ENCODE data around the gene GRM8.

The GRM8 gene

GRCh38 chr7:127189074-127189473 is 63.7 kb downstream of the GRM8 start:
- Histone ChIP-seq H3K27ac (no peak overlapping the region), H3K4me3 (no peak overlapping the region)
- no peak for DNase-seq (ENCODE audit: low spot score)
- no peak for TF ChIP-seq CTCF (IDR thresholded peaks at IDR 0.05)

- H3K4me3 ChIP-seq, result no peak overlapping the region
- no peak for DNase-seq (ENCODE audit: low spot score)
- TF ChIP-seq CTCF (IDR thresholded peaks at IDR 0.05), result no peak
- no peak overlapping the region for H3K27ac ChIP-seq
Measured at GRCh38 chr7:127187740-127188139, 65.0 kb downstream of the GRM8 start.

GRCh38 chr7:127186686-127187085 is 66.1 kb downstream of the GRM8 start:
- DNase-seq (ENCODE audit: low spot score), result no peak
- H3K27ac ChIP-seq, result no peak overlapping the region
- TF ChIP-seq CTCF (IDR thresholded peaks at IDR 0.05), result no peak
- H3K4me3 ChIP-seq, result no peak overlapping the region

GRCh38 chr7:127177156-127177555 is 75.6 kb downstream of the GRM8 start:
- H3K4me3 ChIP-seq, result no peak overlapping the region
- H3K27ac ChIP-seq, result no peak overlapping the region
- no peak for TF ChIP-seq CTCF (IDR thresholded peaks at IDR 0.05)
- no peak for DNase-seq (ENCODE audit: low spot score)

- DNase-seq (ENCODE audit: low spot score), result no peak
- no peak for TF ChIP-seq CTCF (IDR thresholded peaks at IDR 0.05)
- H3K27ac ChIP-seq, result no peak overlapping the region
- no peak overlapping the region for H3K4me3 ChIP-seq
Measured at GRCh38 chr7:127162366-127162765, 90.4 kb downstream of the GRM8 start.

- DNase-seq (ENCODE audit: low spot score), result no peak
- Histone ChIP-seq H3K4me3 (no peak overlapping the region), H3K27ac (no peak overlapping the region)
- TF ChIP-seq CTCF (IDR thresholded peaks at IDR 0.05), result no peak
Measured at GRCh38 chr7:127158659-127159058, 94.1 kb downstream of the GRM8 start.

GRCh38 chr7:127154958-127155357 is 97.8 kb downstream of the GRM8 start:
- DNase-seq (ENCODE audit: low spot score), result no peak
- no peak for TF ChIP-seq CTCF (IDR thresholded peaks at IDR 0.05)
- H3K4me3 ChIP-seq, result no peak overlapping the region
- H3K27ac ChIP-seq, result no peak overlapping the region

All from coronary artery (tissue), 2 donors.